ENCODE data around the gene PNPO. TPM values are rescaled to one million over a fixed set of nuclear protein-coding genes. Genes with fewer than 3 reads are reported as not detected.
"Not testable (repeated sequence)": the region's sequence is repeated elsewhere in the genome, so short reads cannot be mapped to it uniquely, and the experiment has no call there.

Gene PNPO
- total and polyA plus RNA-seq, 2 of the 13 experiments (the other 11 are each of a cell fraction or from before 2014, with no cell fraction given) = 47.9 to 63.3 TPM

DNA sequence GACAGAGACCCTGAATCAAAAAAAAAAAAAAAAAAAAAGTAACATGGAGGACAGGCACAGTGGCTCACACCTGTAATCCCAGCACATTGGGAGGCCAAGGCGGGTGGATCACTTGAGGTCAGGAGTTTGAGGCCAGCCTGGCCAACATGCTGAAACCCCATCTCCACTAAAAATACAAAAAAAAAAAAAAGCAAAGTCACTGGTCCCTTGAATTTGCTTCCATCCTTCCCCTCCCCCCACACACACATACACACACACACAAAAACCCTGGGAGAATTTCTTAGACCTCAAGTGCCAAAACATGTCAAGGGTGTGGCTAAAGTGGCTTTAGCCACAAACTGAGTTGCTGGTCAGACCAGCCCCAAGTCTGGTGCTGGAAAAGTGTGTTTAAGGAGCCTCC is 47.1 kb downstream of the PNPO start:
- H3K4me3 ChIP-seq (replicated peaks in 1 of 3; ENCODE audit: insufficient read depth in 1 of 3, low read depth in 2 of 3, low read length in 3 of 3); H3K9ac ChIP-seq (ENCODE audit: insufficient read depth, low read depth, low read length); in situ Hi-C loops (cut with HindIII; ENCODE audit: extremely low pct_ligation_motif_present, low pct_unique_long_range_greater_than_20kb); DNase-seq (ENCODE audit: low spot score); intact Hi-C loops (cut with micrococcal nuclease; ENCODE audit: unreplicated experiment); POLR2A ChIA-PET; H3K36me3 ChIP-seq (replicated peaks in 1 of 2; ENCODE audit: control insufficient read depth in 1 of 2, insufficient read depth in 2 of 2, low read length in 2 of 2); H3K79me2 ChIP-seq (ENCODE audit: insufficient read depth, low read length); H3K27ac ChIP-seq (ENCODE audit: extremely low read length, insufficient read depth, low read length); H2AFZ ChIP-seq (ENCODE audit: low read length); H3K4me2 ChIP-seq (ENCODE audit: low read depth, low read length); H4K20me1 ChIP-seq (ENCODE audit: insufficient read depth, low read length); ATAC-seq; H3K9me3 ChIP-seq (ENCODE audit: low read length); BruUV-seq (replicated peaks); FAIRE-seq: not testable (repeated sequence)
- CTCF ChIA-PET (ENCODE audit: low intra/inter-chr PET ratio, low total read pairs) = interaction anchor here (1.3 kb wide), 1 partner anchor 11 kb away, joined by 4 read pairs; no protein-coding TSS in a partner anchor
- peaks cover 31% of the 10 kb centered on the region for H3K4me1 ChIP-seq (ENCODE audit: insufficient read depth, low read length)
- H3K27me3 ChIP-seq (ENCODE audit: control insufficient read depth in 1 of 2, insufficient read depth in 2 of 2, low read length in 2 of 2) = peaks cover 0 to 22% of the 10 kb centered on the region in 2 experiments; a peak in 2 of 5 replicates
- WGBS (ENCODE audit: low lambda C conversion rate) = 84% methylated on average over 1 of the region's 1 CpG

DNA sequence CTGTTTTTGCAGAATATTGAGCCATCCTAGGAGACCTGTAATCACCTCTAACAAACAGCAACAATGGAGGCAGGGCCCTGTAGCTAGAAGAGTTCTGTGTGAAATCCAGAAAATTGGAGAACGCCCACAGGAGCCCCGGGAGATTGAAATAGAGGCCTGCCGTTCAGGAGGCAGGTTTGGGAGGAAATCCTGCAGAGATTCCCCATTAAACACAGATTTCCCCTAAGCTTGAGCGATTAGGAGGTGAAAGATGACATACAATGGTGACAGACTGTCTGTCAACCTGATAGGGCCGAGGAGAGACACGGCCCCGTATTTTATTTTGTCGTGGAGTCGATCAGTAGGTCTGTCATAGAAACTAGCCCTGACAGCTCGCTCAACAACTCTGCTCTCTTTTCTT is 47.8 kb downstream of the PNPO start:
- no peak overlapping the region for H3K9ac ChIP-seq (ENCODE audit: insufficient read depth, low read depth, low read length)

DNA sequence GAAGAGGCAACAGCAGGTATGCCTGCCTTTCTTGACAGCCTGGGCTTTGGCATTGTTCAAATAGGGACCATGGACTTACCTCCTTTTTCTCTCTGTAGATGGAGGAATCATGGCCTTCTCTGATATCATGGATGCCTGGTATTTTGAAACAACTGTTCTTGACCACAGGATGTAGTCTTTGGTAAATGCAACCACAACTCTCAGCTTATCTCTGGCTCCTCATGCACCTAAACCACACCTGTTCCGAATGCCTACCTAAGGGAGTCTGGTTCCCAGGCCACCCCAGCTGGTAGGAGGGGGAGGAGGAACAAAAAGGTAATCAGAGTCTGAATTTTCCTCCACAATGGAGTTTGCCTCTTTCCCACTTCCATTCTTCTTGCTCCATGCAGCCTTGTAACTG is 48.3 kb downstream of the PNPO start:
- CTCF ChIA-PET (ENCODE audit: low intra/inter-chr PET ratio, low total read pairs) = no interaction called here
- BruUV-seq (replicated peaks) = no TSS peak
- FAIRE-seq = no peak
- TF ChIP-seq, protein P1, sequence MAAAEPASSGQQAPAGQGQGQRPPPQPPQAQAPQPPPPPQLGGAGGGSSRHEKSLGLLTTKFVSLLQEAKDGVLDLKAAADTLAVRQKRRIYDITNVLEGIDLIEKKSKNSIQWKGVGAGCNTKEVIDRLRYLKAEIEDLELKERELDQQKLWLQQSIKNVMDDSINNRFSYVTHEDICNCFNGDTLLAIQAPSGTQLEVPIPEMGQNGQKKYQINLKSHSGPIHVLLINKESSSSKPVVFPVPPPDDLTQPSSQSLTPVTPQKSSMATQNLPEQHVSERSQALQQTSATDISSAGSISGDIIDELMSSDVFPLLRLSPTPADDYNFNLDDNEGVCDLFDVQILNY (CRISPR knock-in tag; conservative IDR thresholded peaks at IDR 0.05) = no peak
- no peak for TF ChIP-seq ZNF841 (CRISPR knock-in tag; IDR thresholded peaks at IDR 0.05; ENCODE audit: borderline replicate concordance)
- no peak for TF ChIP-seq CCDC6 (CRISPR knock-in tag; IDR thresholded peaks at IDR 0.05)
- no peak for TF ChIP-seq ZNF569 (CRISPR knock-in tag; IDR thresholded peaks at IDR 0.05; ENCODE audit: borderline replicate concordance)
- TF ChIP-seq, protein P2, sequence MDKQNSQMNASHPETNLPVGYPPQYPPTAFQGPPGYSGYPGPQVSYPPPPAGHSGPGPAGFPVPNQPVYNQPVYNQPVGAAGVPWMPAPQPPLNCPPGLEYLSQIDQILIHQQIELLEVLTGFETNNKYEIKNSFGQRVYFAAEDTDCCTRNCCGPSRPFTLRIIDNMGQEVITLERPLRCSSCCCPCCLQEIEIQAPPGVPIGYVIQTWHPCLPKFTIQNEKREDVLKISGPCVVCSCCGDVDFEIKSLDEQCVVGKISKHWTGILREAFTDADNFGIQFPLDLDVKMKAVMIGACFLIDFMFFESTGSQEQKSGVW (CRISPR knock-in tag; IDR thresholded peaks at IDR 0.05; ENCODE audit: borderline replicate concordance) = no peak
- no peak for TF ChIP-seq NR2C2 (CRISPR knock-in tag; IDR thresholded peaks at IDR 0.05; ENCODE audit: borderline replicate concordance)
- no peak for TF ChIP-seq FOXO1 (CRISPR knock-in tag; IDR thresholded peaks at IDR 0.05)
- no peak for TF ChIP-seq ESRRA (CRISPR knock-in tag; IDR thresholded peaks at IDR 0.05; ENCODE audit: low read depth)
- no peak for TF ChIP-seq ZNF652 (CRISPR knock-in tag; IDR thresholded peaks at IDR 0.05; ENCODE audit: borderline replicate concordance, low read depth)

More for the DNA sequence above, 47.8 kb downstream of the PNPO start:
- Histone ChIP-seq H3K27ac (ENCODE audit: extremely low read length, insufficient read depth, low read length) (no peak overlapping the region), H3K4me1 (ENCODE audit: insufficient read depth, low read length) (peaks cover 31% of the 10 kb centered on the region), H4K20me1 (ENCODE audit: insufficient read depth, low read length) (no peaks in the 10 kb centered on the region), H3K36me3 (replicated peaks in 1 of 2; ENCODE audit: control insufficient read depth in 1 of 2, insufficient read depth in 2 of 2, low read length in 2 of 2) (no peaks in the 10 kb centered on the region; a peak in 1 of 5 replicates), H3K9me3 (ENCODE audit: low read length) (no peaks in the 10 kb centered on the region), H3K4me3 (replicated peaks in 1 of 3; ENCODE audit: insufficient read depth in 1 of 3, low read depth in 2 of 3, low read length in 3 of 3) (no peak overlapping the region), H3K27me3 (ENCODE audit: control insufficient read depth in 1 of 2, insufficient read depth in 2 of 2, low read length in 2 of 2) (peaks cover 0 to 28% of the 10 kb centered on the region in 2 experiments; a peak in 2 of 5 replicates), H3K4me2 (ENCODE audit: low read depth, low read length) (no peak overlapping the region), H3K79me2 (ENCODE audit: insufficient read depth, low read length) (no peaks in the 10 kb centered on the region), H2AFZ (ENCODE audit: low read length) (no peak overlapping the region)
- CTCF ChIA-PET (ENCODE audit: low intra/inter-chr PET ratio, low total read pairs) = no interaction called here
- in situ Hi-C loops (cut with HindIII; ENCODE audit: extremely low pct_ligation_motif_present, low pct_unique_long_range_greater_than_20kb) (no loop called here), intact Hi-C loops (cut with micrococcal nuclease; ENCODE audit: unreplicated experiment) (no loop called here)
- POLR2A ChIA-PET = no interaction called here
- DNase-seq (ENCODE audit: low spot score) = no peak
- TF ChIP-seq ZKSCAN8 (CRISPR knock-in tag; IDR thresholded peaks at IDR 0.05; ENCODE audit: borderline replicate concordance) (no peak), ZNF180 (CRISPR knock-in tag; IDR thresholded peaks at IDR 0.05; ENCODE audit: borderline replicate concordance, low read depth) (no peak)
- no peak for ATAC-seq
- no TSS peak for BruUV-seq (replicated peaks)
- FAIRE-seq = no peak
- 62% methylated on average over 10 of the region's 10 CpGs for WGBS (ENCODE audit: low lambda C conversion rate)

More for the DNA sequence above, 48.3 kb downstream of the PNPO start:
- H3K9me3 ChIP-seq (ENCODE audit: low read length) = no peaks in the 10 kb centered on the region
- in situ Hi-C loops (cut with HindIII; ENCODE audit: extremely low pct_ligation_motif_present, low pct_unique_long_range_greater_than_20kb) (no loop called here), intact Hi-C loops (cut with micrococcal nuclease; ENCODE audit: unreplicated experiment) (no loop called here)
- H4K20me1 ChIP-seq (ENCODE audit: insufficient read depth, low read length) = no peaks in the 10 kb centered on the region
- no peak overlapping the region for H3K27ac ChIP-seq (ENCODE audit: extremely low read length, insufficient read depth, low read length)
- WGBS (ENCODE audit: low lambda C conversion rate) = 14% methylated on average over 1 of the region's 1 CpG
- peaks cover 0 to 32% of the 10 kb centered on the region in 2 experiments; a peak in 2 of 5 replicates for H3K27me3 ChIP-seq (ENCODE audit: control insufficient read depth in 1 of 2, insufficient read depth in 2 of 2, low read length in 2 of 2)
- no peak overlapping the region for H3K4me3 ChIP-seq (replicated peaks in 1 of 3; ENCODE audit: insufficient read depth in 1 of 3, low read depth in 2 of 3, low read length in 3 of 3)
- peaks cover 31% of the 10 kb centered on the region for H3K4me1 ChIP-seq (ENCODE audit: insufficient read depth, low read length)
- DNase-seq (ENCODE audit: low spot score) (no peak), ATAC-seq (no peak)
- no peak overlapping the region for H3K4me2 ChIP-seq (ENCODE audit: low read depth, low read length)
- POLR2A ChIA-PET = no interaction called here
- H3K79me2 ChIP-seq (ENCODE audit: insufficient read depth, low read length) = no peaks in the 10 kb centered on the region
- H3K9ac ChIP-seq (ENCODE audit: insufficient read depth, low read depth, low read length) = no peak overlapping the region
- no peak overlapping the region for H2AFZ ChIP-seq (ENCODE audit: low read length)
- no peaks in the 10 kb centered on the region for H3K36me3 ChIP-seq (replicated peaks in 1 of 2; ENCODE audit: control insufficient read depth in 1 of 2, insufficient read depth in 2 of 2, low read length in 2 of 2)
